HEK293 (cell line): Measurements from ENCODE around the gene TMEM179B.

Experiments
- FEZF1 ChIP-seq: fragments of 450-650 bp; formaldehyde crosslinking; IDR thresholded peaks from 2 replicates; pipeline ENCODE4 v1.5.1; 2016; ENCODE audit warnings: missing biosample characterization, missing genetic modification characterization
- GLI4 ChIP-seq: fragments of 450-650 bp; formaldehyde crosslinking; IDR thresholded peaks from 2 replicates; pipeline ENCODE4 v1.5.1; 2016; ENCODE audit warnings: missing biosample characterization, missing genetic modification characterization
- GLIS2 ChIP-seq: fragments of 450-650 bp; formaldehyde crosslinking; IDR thresholded peaks from 2 replicates; pipeline ENCODE4 v1.5.1; 2016; ENCODE audit warnings: missing biosample characterization, missing genetic modification characterization
- KLF1 ChIP-seq: fragments of 450-650 bp; formaldehyde crosslinking; IDR thresholded peaks from 2 replicates; pipeline ENCODE4 v1.5.1; 2016; ENCODE audit warnings: missing biosample characterization, missing genetic modification characterization
- KLF17 ChIP-seq: fragments of 450-650 bp; formaldehyde crosslinking; IDR thresholded peaks from 2 replicates; pipeline ENCODE4 v1.5.1; 2016; ENCODE audit warnings: missing biosample characterization, missing genetic modification characterization
- MZF1 ChIP-seq: fragments of 450-650 bp; formaldehyde crosslinking; IDR thresholded peaks from 2 replicates; pipeline ENCODE4 v1.5.1; 2017; ENCODE audit warnings: missing biosample characterization, missing genetic modification characterization, borderline replicate concordance
- OSR2 ChIP-seq: fragments of 450-650 bp; formaldehyde crosslinking; IDR thresholded peaks from 2 replicates; pipeline ENCODE4 v1.5.1; 2016; ENCODE audit warnings: missing biosample characterization, missing genetic modification characterization
- SP2 ChIP-seq: fragments of 450-650 bp; formaldehyde crosslinking; IDR thresholded peaks from 2 replicates; pipeline ENCODE4 v1.5.1; 2016; ENCODE audit warnings: missing biosample characterization, missing genetic modification characterization
- ZBTB20 ChIP-seq: fragments of 450-650 bp; formaldehyde crosslinking; IDR thresholded peaks from 2 replicates; pipeline ENCODE4 v1.5.1; 2016; ENCODE audit warnings: missing biosample characterization, missing genetic modification characterization
- ZEB2 ChIP-seq: fragments of 450-650 bp; formaldehyde crosslinking; IDR thresholded peaks from 2 replicates; pipeline ENCODE4 v1.5.1; 2016; ENCODE audit warnings: missing biosample characterization, missing genetic modification characterization
- ZFP37 ChIP-seq: fragments of 450-650 bp; formaldehyde crosslinking; IDR thresholded peaks from 2 replicates; pipeline ENCODE4 v1.5.1; 2016; ENCODE audit warnings: missing biosample characterization, missing genetic modification characterization
- ZNF112 ChIP-seq: fragments of 450-650 bp; formaldehyde crosslinking; IDR thresholded peaks from 2 replicates; pipeline ENCODE4 v1.5.0; 2017; ENCODE audit warnings: missing biosample characterization, missing genetic modification characterization
- ZNF132 ChIP-seq: fragments of 450-650 bp; formaldehyde crosslinking; IDR thresholded peaks from 2 replicates; pipeline ENCODE4 v1.5.1; 2017; ENCODE audit warnings: missing biosample characterization, missing genetic modification characterization, borderline replicate concordance
- ZNF174 ChIP-seq: fragments of 450-650 bp; formaldehyde crosslinking; IDR thresholded peaks from 2 replicates; pipeline ENCODE4 v1.5.0; 2017; ENCODE audit warnings: missing biosample characterization, mild to moderate bottlenecking, missing genetic modification characterization
- ZNF18 ChIP-seq: fragments of 450-650 bp; formaldehyde crosslinking; IDR thresholded peaks from 2 replicates; pipeline ENCODE4 v1.5.1; 2016; ENCODE audit warnings: missing biosample characterization, missing genetic modification characterization
- ZNF280C ChIP-seq: fragments of 450-650 bp; formaldehyde crosslinking; IDR thresholded peaks from 2 replicates; pipeline ENCODE4 v1.5.1; 2016; ENCODE audit warnings: missing biosample characterization, missing genetic modification characterization
- ZNF280D ChIP-seq: fragments of 450-650 bp; formaldehyde crosslinking; IDR thresholded peaks from 2 replicates; pipeline ENCODE4 v1.5.1; 2016; ENCODE audit warnings: missing biosample characterization, missing genetic modification characterization
- ZNF335 ChIP-seq: fragments of 450-650 bp; formaldehyde crosslinking; conservative IDR thresholded peaks from 2 replicates; pipeline ENCODE4 v1.5.1; 2016; ENCODE audit warnings: missing biosample characterization, missing genetic modification characterization
- ZNF473 ChIP-seq: fragments of 450-650 bp; formaldehyde crosslinking; IDR thresholded peaks from 2 replicates; pipeline ENCODE4 v1.5.1; 2017; ENCODE audit warnings: missing biosample characterization, missing genetic modification characterization
- ZNF580 ChIP-seq: fragments of 450-650 bp; formaldehyde crosslinking; IDR thresholded peaks from 2 replicates; pipeline ENCODE4 v1.5.1; 2016; ENCODE audit warnings: missing biosample characterization, missing genetic modification characterization
- ZNF623 ChIP-seq: fragments of 450-650 bp; formaldehyde crosslinking; IDR thresholded peaks from 2 replicates; pipeline ENCODE4 v1.5.1; 2016; ENCODE audit warnings: missing biosample characterization, missing genetic modification characterization
- ZNF664 ChIP-seq: fragments of 450-650 bp; formaldehyde crosslinking; IDR thresholded peaks from 2 replicates; pipeline ENCODE4 v1.5.1; 2016; ENCODE audit warnings: missing biosample characterization, missing genetic modification characterization
- ZNF692 ChIP-seq: fragments of 450-650 bp; formaldehyde crosslinking; IDR thresholded peaks from 2 replicates; pipeline ENCODE4 v1.5.1; 2016; ENCODE audit warnings: missing biosample characterization, missing genetic modification characterization
- ZNF701 ChIP-seq: fragments of 450-650 bp; formaldehyde crosslinking; IDR thresholded peaks from 2 replicates; pipeline ENCODE4 v1.5.1; 2016; ENCODE audit warnings: missing biosample characterization, missing genetic modification characterization
- ZNF837 ChIP-seq: fragments of 450-650 bp; formaldehyde crosslinking; IDR thresholded peaks from 2 replicates; pipeline ENCODE4 v1.5.1; 2016; ENCODE audit warnings: missing biosample characterization, missing genetic modification characterization
- ZSCAN23 ChIP-seq: fragments of 450-650 bp; formaldehyde crosslinking; IDR thresholded peaks from 2 replicates; pipeline ENCODE4 v1.5.1; 2016; ENCODE audit warnings: missing biosample characterization, missing genetic modification characterization
- ZSCAN30 ChIP-seq: fragments of 450-650 bp; IDR thresholded peaks from 2 replicates; pipeline ENCODE4 v1.5.1; 2018; ENCODE audit warnings: missing biosample characterization, mild to moderate bottlenecking, missing genetic modification characterization, moderate library complexity

Gene TMEM179B

GRCh38 chr11:62787005-62787759 is at the start of gene TMEM179B (continued):
- TF ChIP-seq ZNF18 (tag by site-specific recombination) (no peak), ZNF701 (no peak), FEZF1 (tag by site-specific recombination) (no peak), ZNF174 (tag by site-specific recombination) (no peak), ZNF280C (tag by site-specific recombination) (no peak), ZNF664 (tag by site-specific recombination) (no peak), KLF17 (tag by site-specific recombination) (peak; percentile 66), ZFP37 (tag by site-specific recombination) (peak; percentile 88), ZNF280D (no peak), SP2 (peak; percentile 95), ZSCAN30 (peak; percentile 12), ZNF132 (tag by site-specific recombination) (no peak), ZNF473 (tag by site-specific recombination) (no peak), KLF1 (tag by site-specific recombination) (peak; percentile 68), ZNF623 (no peak), ZEB2 (tag by site-specific recombination) (peak; percentile 81), ZBTB20 (tag by site-specific recombination) (peak; percentile 66), MZF1 (tag by site-specific recombination) (no peak), ZSCAN23 (tag by site-specific recombination) (no peak), ZNF335 (tag by site-specific recombination) (peak; percentile 72), GLI4 (tag by site-specific recombination) (no peak), ZNF837 (tag by site-specific recombination) (peak; percentile 100), ZNF580 (peak; percentile 58), ZNF112 (tag by site-specific recombination) (no peak), OSR2 (tag by site-specific recombination) (no peak), GLIS2 (peak; percentile 15; the same call in 1 of the 2 replicates), ZNF692 (tag by site-specific recombination) (0 out of 2 replicates have a peak, but pooled peaks have one; percentile 14)
- TF ChIP-seq, all 188 proteins: peak for 49
